Suprapubic skin (tissue), 4 donors: Measurements from ENCODE around the gene CRBN. TPM values are rescaled to one million over a fixed set of nuclear protein-coding genes. Genes with fewer than 3 reads are reported as not detected.

Experiments used
- DNase-seq, 2 donors: peaks; one replicate each; pipeline ENCODE4 v3.0.0-alpha.2; 2019; ENCODE audit warnings: low spot score in 2 of 2
- H3K27ac ChIP-seq: fragments of 200-600 bp; sonication (generic); one replicate; pipeline ENCODE4 v1.5.1; 2019
- H3K27me3 ChIP-seq: fragments of 200-600 bp; sonication (generic); one replicate; pipeline ENCODE4 v1.5.1; 2019
- H3K36me3 ChIP-seq: fragments of 200-600 bp; sonication (generic); one replicate; pipeline ENCODE4 v1.5.1; 2019
- H3K4me1 ChIP-seq: fragments of 200-600 bp; sonication (generic); one replicate; pipeline ENCODE4 v1.5.1; 2019
- H3K4me3 ChIP-seq: fragments of 200-600 bp; sonication (generic); one replicate; pipeline ENCODE4 v1.5.1; 2019; ENCODE audit warnings: mild to moderate bottlenecking
- H3K9me3 ChIP-seq: fragments of 200-600 bp; sonication (generic); one replicate; pipeline ENCODE4 v1.5.1; 2019
- EP300 ChIP-seq: sonication (generic); formaldehyde crosslinking; IDR thresholded peaks from one replicate; pipeline ENCODE4 v1.6.1; 2017; ENCODE audit warnings: antibody characterized with exemption
- POLR2A ChIP-seq, 2 donors: fragments of 450-650 bp; IDR thresholded peaks; one replicate each; pipeline ENCODE4 v1.6.1; 2017; ENCODE audit warnings: antibody characterized with exemption in 2 of 2, mild to moderate bottlenecking in 2 of 2, moderate library complexity in 2 of 2
- POLR2AphosphoS5 ChIP-seq, 3 donors: sonication (generic); formaldehyde crosslinking; IDR thresholded peaks; one replicate each; pipeline ENCODE4 v1.6.1; 2017; ENCODE audit warnings: antibody characterized with exemption in 3 of 3
- WGBS: methylation state at CpG from one replicate; pipeline ENCODE4 v1.1.5; 2018; 5-methylcytosine and 5-hydroxymethylcytosine counted together
- total RNA-seq, 4 donors: library from RNA; depleted of rRNA; stranded (reverse); fragments of >200 nt; gene quantifications; one replicate each; pipeline ENCODE4 v1.1.0, GENCODE V29; 2016
- TF ChIP-seq, protein P1 (sequence below), 2 donors: fragments of 200-600 bp in 1 of 2; fragments of 450-650 bp in 1 of 2; sonication (generic) in 1 of 2; IDR thresholded peaks; one replicate each; pipeline ENCODE4 v1.5.1; 2016 to 2019; ENCODE audit warnings: antibody characterized with exemption in 2 of 2, mild to moderate bottlenecking in 1 of 2, moderate library complexity in 1 of 2

Gene CRBN
- total RNA-seq, 4 donors from 2014 or later = 38.9 to 140 (median 78.1) TPM

GRCh38 chr3:3196148-3196861 lies 16.8 kb upstream of the CRBN start:
- Histone ChIP-seq H3K27me3 (no peaks in the 10 kb centered on the region), H3K27ac (no peak overlapping the region), H3K4me3 (no peak overlapping the region), H3K9me3 (no peaks in the 10 kb centered on the region), H3K36me3 (no peaks in the 10 kb centered on the region), H3K4me1 (no peaks in the 10 kb centered on the region)
- TF ChIP-seq, protein P1, sequence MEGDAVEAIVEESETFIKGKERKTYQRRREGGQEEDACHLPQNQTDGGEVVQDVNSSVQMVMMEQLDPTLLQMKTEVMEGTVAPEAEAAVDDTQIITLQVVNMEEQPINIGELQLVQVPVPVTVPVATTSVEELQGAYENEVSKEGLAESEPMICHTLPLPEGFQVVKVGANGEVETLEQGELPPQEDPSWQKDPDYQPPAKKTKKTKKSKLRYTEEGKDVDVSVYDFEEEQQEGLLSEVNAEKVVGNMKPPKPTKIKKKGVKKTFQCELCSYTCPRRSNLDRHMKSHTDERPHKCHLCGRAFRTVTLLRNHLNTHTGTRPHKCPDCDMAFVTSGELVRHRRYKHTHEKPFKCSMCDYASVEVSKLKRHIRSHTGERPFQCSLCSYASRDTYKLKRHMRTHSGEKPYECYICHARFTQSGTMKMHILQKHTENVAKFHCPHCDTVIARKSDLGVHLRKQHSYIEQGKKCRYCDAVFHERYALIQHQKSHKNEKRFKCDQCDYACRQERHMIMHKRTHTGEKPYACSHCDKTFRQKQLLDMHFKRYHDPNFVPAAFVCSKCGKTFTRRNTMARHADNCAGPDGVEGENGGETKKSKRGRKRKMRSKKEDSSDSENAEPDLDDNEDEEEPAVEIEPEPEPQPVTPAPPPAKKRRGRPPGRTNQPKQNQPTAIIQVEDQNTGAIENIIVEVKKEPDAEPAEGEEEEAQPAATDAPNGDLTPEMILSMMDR (IDR thresholded peaks at IDR 0.05) = peak in 1 of 2 donors; percentile 20
- no peak for TF ChIP-seq POLR2AphosphoS5 (IDR thresholded peaks at IDR 0.05)
- DNase-seq = no peak
- WGBS = 45% methylated on average over 6 of the region's 6 CpGs

DNA sequence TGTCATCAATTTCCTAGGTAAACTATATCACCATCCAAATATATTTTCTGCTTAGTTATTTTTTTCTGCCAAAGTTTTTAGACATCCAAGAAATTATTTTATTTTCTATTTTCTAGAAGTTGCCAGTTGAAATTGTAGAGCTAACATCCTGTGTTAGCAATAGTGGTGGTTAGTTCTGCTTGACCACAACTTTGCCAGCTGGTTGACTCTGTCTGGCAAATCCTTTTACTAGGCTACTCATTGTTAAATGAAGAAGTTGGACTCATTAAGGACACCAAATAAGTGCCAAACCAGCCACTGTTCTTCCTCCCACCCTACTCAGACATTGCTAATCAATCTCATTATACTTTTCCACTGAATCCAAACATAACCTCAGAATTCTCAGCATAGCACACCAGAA lies 15.4 kb upstream of the CRBN start:
- Histone ChIP-seq H3K4me3 (no peak overlapping the region), H3K27ac (no peak overlapping the region), H3K4me1 (no peaks in the 10 kb centered on the region), H3K27me3 (no peaks in the 10 kb centered on the region), H3K9me3 (no peaks in the 10 kb centered on the region), H3K36me3 (no peaks in the 10 kb centered on the region)
- no peak for DNase-seq
- TF ChIP-seq POLR2AphosphoS5 (IDR thresholded peaks at IDR 0.05) (no peak), EP300 (no peak), POLR2A (IDR thresholded peaks at IDR 0.05) (no peak)
- TF ChIP-seq, protein P1 (IDR thresholded peaks at IDR 0.05) = no peak

DNA sequence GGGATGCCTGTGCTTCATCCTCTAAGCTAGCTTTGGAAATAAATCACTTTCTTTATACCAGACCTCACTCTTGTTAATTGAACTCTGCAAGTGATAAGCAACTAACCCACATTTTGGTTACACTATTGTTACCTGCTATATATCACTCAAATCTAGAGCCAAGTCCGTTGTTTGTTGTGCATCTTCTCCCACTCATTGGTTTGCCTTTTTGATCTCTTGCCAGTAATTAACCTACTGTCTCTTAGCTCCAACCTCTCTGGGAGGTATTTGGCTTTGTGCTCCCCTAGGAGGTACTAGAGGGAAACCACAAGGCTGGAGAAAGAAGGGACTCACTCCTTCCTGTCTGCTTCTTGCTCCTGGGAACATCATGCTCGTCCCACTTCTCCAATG lies 12.8 kb upstream of the CRBN start:
- H3K4me1 ChIP-seq = peaks cover 4% of the 10 kb centered on the region
- 16% methylated on average over 2 of the region's 2 CpGs for WGBS

DNA sequence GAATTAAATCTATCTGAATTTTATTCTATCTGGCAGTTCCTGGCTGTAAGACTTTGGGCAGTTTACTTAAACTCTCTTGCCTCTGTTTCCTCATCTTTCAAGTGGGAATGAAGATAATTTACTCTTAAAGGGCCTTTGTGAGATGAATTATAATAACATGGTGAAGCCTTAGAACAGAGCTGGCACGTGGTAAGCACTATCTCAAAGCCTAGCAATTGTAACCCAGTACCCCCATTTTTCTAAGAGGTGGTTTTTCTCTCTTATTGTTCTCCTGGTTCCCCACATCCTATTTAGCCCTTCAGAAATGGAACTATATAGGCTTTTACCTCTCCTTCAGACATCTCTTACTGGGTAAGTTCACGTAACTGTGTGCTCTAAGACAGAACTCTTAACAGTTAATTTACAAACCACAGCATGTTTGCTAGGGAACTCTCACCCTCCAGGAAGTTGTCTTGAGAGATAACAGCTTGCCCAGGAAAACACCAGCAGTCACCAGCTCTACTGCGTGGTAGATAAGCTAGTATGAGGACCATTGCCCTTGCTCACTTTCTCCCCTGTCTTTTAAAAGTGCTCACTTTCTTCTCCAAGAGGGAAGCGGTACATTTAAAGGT lies 12.3 kb upstream of the CRBN start:
- no peaks in the 10 kb centered on the region for H3K36me3 ChIP-seq
- no peak overlapping the region for H3K4me3 ChIP-seq
- WGBS = 53% methylated on average over 4 of the region's 4 CpGs
- no peaks in the 10 kb centered on the region for H3K27me3 ChIP-seq
- H3K4me1 ChIP-seq = peaks cover 4% of the 10 kb centered on the region
- DNase-seq = no peak
- peaks cover 6% of the 10 kb centered on the region for H3K9me3 ChIP-seq
- H3K27ac ChIP-seq = no peak overlapping the region
- TF ChIP-seq POLR2AphosphoS5 (IDR thresholded peaks at IDR 0.05) (no peak), EP300 (no peak), POLR2A (IDR thresholded peaks at IDR 0.05) (no peak)
- TF ChIP-seq, protein P1 (IDR thresholded peaks at IDR 0.05) = no peak

More for the DNA sequence above, 12.8 kb upstream of the CRBN start:
- H3K9me3 ChIP-seq = peaks cover 1% of the 10 kb centered on the region
- no peak for TF ChIP-seq POLR2A (IDR thresholded peaks at IDR 0.05)
- TF ChIP-seq EP300 = no peak
- TF ChIP-seq POLR2AphosphoS5 (IDR thresholded peaks at IDR 0.05) = no peak
- TF ChIP-seq, protein P1 (IDR thresholded peaks at IDR 0.05) = no peak
- DNase-seq = no peak
- H3K27ac ChIP-seq = no peak overlapping the region
- H3K27me3 ChIP-seq = no peaks in the 10 kb centered on the region
- no peak overlapping the region for H3K4me3 ChIP-seq
- H3K36me3 ChIP-seq = no peaks in the 10 kb centered on the region

- H3K4me1 ChIP-seq = peaks cover 4% of the 10 kb centered on the region
- no peak for DNase-seq
- no peak overlapping the region for H3K4me3 ChIP-seq
- no peaks in the 10 kb centered on the region for H3K27me3 ChIP-seq
- WGBS = 100% methylated on average over 1 of the region's 1 CpG
- no peak overlapping the region for H3K27ac ChIP-seq
- TF ChIP-seq POLR2AphosphoS5 (IDR thresholded peaks at IDR 0.05) = no peak
- no peak for TF ChIP-seq POLR2A (IDR thresholded peaks at IDR 0.05)
- TF ChIP-seq, protein P1 (IDR thresholded peaks at IDR 0.05) = no peak
- TF ChIP-seq EP300 = no peak
- H3K9me3 ChIP-seq = peaks cover 8% of the 10 kb centered on the region
- H3K36me3 ChIP-seq = no peaks in the 10 kb centered on the region
Measured at GRCh38 chr3:3189961-3190360, 10.5 kb upstream of the CRBN start.
